ENCODE measurements around the gene WDFY2. TPM values are rescaled to one million over a fixed set of nuclear protein-coding genes. Genes with fewer than 3 reads are reported as not detected.
A peak's percentile ranks its signal among the peaks of the same experiment; 100 is the strongest.

Gene WDFY2
- total RNA-seq, 3 donors from 2014 or later: 3.4 to 9.6 (median 6.6) TPM

- intact Hi-C loops (cut with DNase I, micrococcal nuclease): no loop called here
- ATAC-seq: no peak
- H3K36me3 ChIP-seq (ENCODE audit: low read depth): no peaks in the 10 kb centered on the region
- H3K9me3 ChIP-seq: no peaks in the 10 kb centered on the region
- H3K4me3 ChIP-seq: no peak overlapping the region
- no peak for TF ChIP-seq CTCF (IDR thresholded peaks at IDR 0.05)
- H3K4me1 ChIP-seq (ENCODE audit: low read depth): no peaks in the 10 kb centered on the region
- DNase-seq: no peak
Observed at GRCh38 chr13:51608857-51609406, 24.7 kb downstream of the WDFY2 start.

- Histone ChIP-seq H3K36me3 (ENCODE audit: low read depth) (no peaks in the 10 kb centered on the region), H3K4me3 (no peak overlapping the region), H3K9me3 (no peaks in the 10 kb centered on the region), H3K4me1 (ENCODE audit: low read depth) (no peaks in the 10 kb centered on the region)
- no peak for ATAC-seq
- DNase-seq: no peak
- TF ChIP-seq CTCF (IDR thresholded peaks at IDR 0.05): no peak
- intact Hi-C loops (cut with DNase I, micrococcal nuclease): no loop called here
Observed at GRCh38 chr13:51612867-51613266, 28.6 kb downstream of the WDFY2 start.

DNA sequence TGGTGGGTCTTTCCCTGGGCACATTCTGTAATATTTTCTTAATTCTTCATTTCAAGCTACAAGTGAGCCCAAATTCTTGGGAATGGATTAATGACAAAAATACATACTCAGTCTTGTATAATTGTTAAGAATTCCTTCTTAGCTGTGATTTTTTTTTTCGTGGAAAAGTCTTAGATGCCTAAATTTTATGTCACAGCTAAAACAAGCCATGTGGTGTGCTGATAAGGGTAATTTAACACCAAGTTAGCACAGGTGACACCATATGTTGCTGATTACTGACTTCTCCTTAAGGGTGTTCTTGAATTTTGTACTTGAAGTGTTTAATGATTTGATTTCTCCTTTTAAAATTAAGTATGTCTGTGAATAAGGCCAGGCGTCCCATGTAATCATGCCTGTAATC lies 29.3 kb downstream of the WDFY2 start:
- H3K9me3 ChIP-seq: no peaks in the 10 kb centered on the region
- no peak overlapping the region for H3K4me3 ChIP-seq
- intact Hi-C loops (cut with DNase I, micrococcal nuclease): no loop called here
- DNase-seq: no peak
- H3K4me1 ChIP-seq (ENCODE audit: low read depth): no peaks in the 10 kb centered on the region
- TF ChIP-seq CTCF (IDR thresholded peaks at IDR 0.05): no peak
- H3K36me3 ChIP-seq (ENCODE audit: low read depth): no peaks in the 10 kb centered on the region
- no peak for ATAC-seq

DNA sequence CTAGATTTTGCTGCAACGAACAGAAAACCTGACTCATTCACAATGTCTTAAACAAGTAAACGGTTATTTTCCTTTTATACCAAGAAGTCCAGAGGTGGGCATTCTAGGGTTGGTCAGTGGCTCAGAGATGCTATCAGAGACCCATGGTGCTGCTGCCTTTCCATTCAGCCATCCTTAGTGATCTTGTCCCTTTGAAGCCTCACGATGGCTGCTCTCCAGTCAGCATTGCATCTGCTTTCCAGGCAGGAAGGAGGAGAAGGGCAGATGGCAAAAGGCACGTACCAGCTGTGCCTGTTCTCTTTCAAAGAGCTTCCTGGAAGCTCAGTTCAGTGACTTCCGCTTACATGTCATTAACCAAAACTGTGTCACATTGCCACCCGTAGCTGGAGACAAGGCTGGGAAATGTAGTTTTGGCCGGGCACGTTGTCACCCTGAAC lies 30.1 kb downstream of the WDFY2 start:
- no peak overlapping the region for H3K4me3 ChIP-seq

DNA sequence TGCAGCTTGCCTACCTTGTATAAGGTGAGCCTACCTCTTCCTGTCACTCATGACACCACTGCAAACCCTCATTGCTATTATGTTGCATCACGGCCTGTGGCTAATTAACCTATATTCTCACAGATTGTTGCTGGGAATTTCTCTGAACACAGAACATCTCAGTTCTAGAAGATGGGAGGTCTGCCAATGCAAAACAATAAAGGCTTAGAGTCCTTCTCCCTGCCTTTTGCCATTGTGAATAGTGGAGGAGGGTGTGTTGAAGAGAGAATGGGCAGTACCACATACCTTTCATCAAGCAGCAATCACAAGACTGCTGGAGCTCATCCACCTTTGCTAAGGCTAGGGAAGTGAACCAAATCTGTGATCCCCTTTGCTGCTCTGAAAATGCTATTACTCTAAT lies 34.4 kb downstream of the WDFY2 start:
- no peak for DNase-seq

More for the DNA sequence above, 30.1 kb downstream of the WDFY2 start:
- intact Hi-C loops (cut with DNase I, micrococcal nuclease): no loop called here
- ATAC-seq (peak; percentile 68), DNase-seq (peak in 1 of 3 donors; percentile 27)
- H3K9me3 ChIP-seq: no peaks in the 10 kb centered on the region
- no peaks in the 10 kb centered on the region for H3K4me1 ChIP-seq (ENCODE audit: low read depth)
- TF ChIP-seq CTCF (IDR thresholded peaks at IDR 0.05): no peak
- no peaks in the 10 kb centered on the region for H3K36me3 ChIP-seq (ENCODE audit: low read depth)

More for the DNA sequence above, 34.4 kb downstream of the WDFY2 start:
- no peaks in the 10 kb centered on the region for H3K4me1 ChIP-seq (ENCODE audit: low read depth)
- TF ChIP-seq CTCF (IDR thresholded peaks at IDR 0.05): no peak
- no peaks in the 10 kb centered on the region for H3K9me3 ChIP-seq
- no peaks in the 10 kb centered on the region for H3K36me3 ChIP-seq (ENCODE audit: low read depth)
- no peak overlapping the region for H3K4me3 ChIP-seq
- no peak for ATAC-seq
- intact Hi-C loops (cut with DNase I, micrococcal nuclease): no loop called here
